Measurements from ENCODE around the gene GSTA4.

- TF ChIP-seq CTBP1 (IDR thresholded peaks at IDR 0.05; ENCODE audit: borderline replicate concordance) (no peak), ZNF384 (IDR thresholded peaks at IDR 0.05) (no peak), FOXM1 (IDR thresholded peaks at IDR 0.05; ENCODE audit: borderline replicate concordance) (no peak), HDGF (IDR thresholded peaks at IDR 0.05; ENCODE audit: borderline replicate concordance) (no peak), PKNOX1 (IDR thresholded peaks at IDR 0.05) (no peak), BHLHE40 (IDR thresholded peaks at IDR 0.05; ENCODE audit: borderline replicate concordance) (no peak), ARNT (IDR thresholded peaks at IDR 0.05) (no peak), SP1 (IDR thresholded peaks at IDR 0.05) (no peak), TARDBP (IDR thresholded peaks at IDR 0.05) (no peak), ELF4 (IDR thresholded peaks at IDR 0.05) (no peak), FOXA1 (IDR thresholded peaks at IDR 0.05) (no peak), FOXK2 (IDR thresholded peaks at IDR 0.05) (no peak), NFRKB (IDR thresholded peaks at IDR 0.05) (no peak)
Observed at GRCh38 chr6:52976591-52977035, 18.5 kb downstream of the GSTA4 start.
